HG02798 (cell line): ENCODE data around the gene ETNPPL.

Source experiments
- ATAC-seq: cut with Tn5 transposase; IDR thresholded peaks from one replicate; pipeline ENCODE4 v1.9.1; 2021; ENCODE audit warnings: mild to moderate bottlenecking; ENCODE audit not compliant: unreplicated experiment, poor library complexity

Gene ETNPPL

GRCh38 chr4:108702960-108703359 is 59.9 kb downstream of the ETNPPL start:
- ATAC-seq, result no peak

DNA sequence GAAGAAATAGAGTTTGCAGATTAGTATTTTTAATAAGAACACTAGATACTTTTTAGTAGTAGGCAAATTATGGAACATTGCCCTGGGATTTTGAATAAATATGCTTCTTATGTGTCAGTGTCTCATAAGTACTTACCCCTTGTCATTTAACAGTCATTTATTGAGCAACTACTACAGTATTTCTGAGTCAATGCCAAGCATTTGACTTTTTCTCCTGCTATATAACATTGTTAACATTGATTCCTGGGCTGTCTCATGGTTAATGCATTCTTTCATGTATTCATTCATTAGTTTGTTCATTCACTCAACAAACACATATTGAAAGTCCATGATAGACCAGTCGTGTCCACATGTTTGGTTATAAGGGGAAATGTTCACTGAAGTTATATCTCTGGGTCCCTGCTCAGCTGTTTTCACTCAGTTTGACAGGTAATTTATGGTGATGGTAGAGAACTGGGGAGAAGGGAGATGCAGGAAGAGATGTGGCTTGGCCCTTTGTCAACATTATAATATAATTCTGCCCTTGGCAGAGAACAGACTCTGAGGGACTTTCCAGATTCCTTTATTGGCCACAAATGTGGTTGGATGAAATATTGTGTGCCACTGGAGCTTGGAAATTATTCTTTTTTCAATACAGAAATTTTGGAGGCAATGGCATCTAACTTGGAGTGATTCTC is 62.6 kb downstream of the ETNPPL start:
- no peak for ATAC-seq

- no peak for ATAC-seq
Measured at GRCh38 chr4:108696160-108696559, 66.7 kb downstream of the ETNPPL start.

GRCh38 chr4:108695062-108695461 is 67.8 kb downstream of the ETNPPL start:
- no peak for ATAC-seq

- no peak for ATAC-seq
Measured at GRCh38 chr4:108694423-108694822, 68.4 kb downstream of the ETNPPL start.

DNA sequence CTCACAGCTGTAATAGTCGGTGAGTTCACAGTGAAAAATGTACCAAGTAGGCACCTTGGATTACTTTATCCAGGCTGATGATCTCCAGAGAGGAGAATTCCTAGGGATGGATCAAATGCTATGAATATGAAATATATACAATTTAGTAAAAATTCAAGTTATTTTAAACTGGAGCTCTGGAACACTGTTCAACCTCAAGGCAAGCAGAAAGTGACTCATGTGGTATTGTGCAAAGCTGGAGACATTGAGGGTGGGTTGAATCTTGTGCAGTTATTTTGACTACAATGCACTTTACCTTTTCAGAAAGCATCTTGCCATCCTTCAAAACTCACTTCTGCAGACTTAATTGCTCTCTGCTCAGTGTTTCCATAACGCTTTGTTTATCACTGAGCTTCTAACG is 69.0 kb downstream of the ETNPPL start:
- ATAC-seq, result no peak

DNA sequence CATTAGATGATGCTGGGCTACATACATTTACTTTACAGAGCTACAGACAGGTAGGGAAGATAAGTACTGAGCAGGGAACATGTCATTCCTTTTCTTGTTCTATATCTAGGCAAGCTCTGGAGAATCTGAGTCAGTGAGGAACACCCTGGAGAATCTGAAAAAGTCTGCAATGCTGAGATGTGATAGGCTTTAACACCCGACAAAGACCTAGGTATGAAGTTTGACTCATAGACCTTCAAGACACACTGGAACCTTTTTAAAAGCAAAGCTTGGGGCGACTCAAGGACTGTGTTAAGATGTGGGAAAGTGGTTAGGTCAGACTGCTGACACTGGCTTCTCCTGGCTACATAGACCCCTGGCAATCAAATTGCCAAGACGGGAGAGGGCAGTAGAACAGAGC is 69.6 kb downstream of the ETNPPL start:
- ATAC-seq, result no peak
